Smooth muscle cell (in vitro differentiated cells): ENCODE measurements around the gene PXN. TPM values are rescaled to one million over a fixed set of nuclear protein-coding genes. Genes with fewer than 3 reads are reported as not detected.

Experiments
- DNase-seq: peaks from one replicate; lab custom pipeline; 2025; ENCODE audit not compliant: unreplicated experiment; lab: John Stamatoyannopoulos, UW
- H2AFZ ChIP-seq: fragments of 200-600 bp; sonication (generic); 2 replicates; pipeline ENCODE4 v1.6.0; 2016; ENCODE audit warnings: antibody characterized with exemption, low read depth, mild to moderate bottlenecking
- H3F3A ChIP-seq: fragments of 200-600 bp; sonication (generic); 2 replicates; pipeline ENCODE4 v1.6.0; 2017; ENCODE audit warnings: antibody characterized with exemption, low read depth
- H3K27ac ChIP-seq: fragments of 200-600 bp; sonication (generic); 2 replicates; pipeline ENCODE4 v1.5.1; 2016; ENCODE audit warnings: low read depth, mild to moderate bottlenecking
- H3K27me3 ChIP-seq: fragments of 200-600 bp; sonication (generic); 2 replicates; pipeline ENCODE4 v1.6.1; 2016; ENCODE audit warnings: low read depth, mild to moderate bottlenecking
- H3K36me3 ChIP-seq: fragments of 200-600 bp; sonication (generic); 2 replicates; pipeline ENCODE4 v1.5.1; 2016; ENCODE audit warnings: low read depth
- H3K4me1 ChIP-seq: fragments of 200-600 bp; sonication (generic); 2 replicates; pipeline ENCODE4 v1.5.1; 2016; ENCODE audit warnings: low read depth
- H3K4me2 ChIP-seq: fragments of 200-600 bp; sonication (generic); 2 replicates; pipeline ENCODE4 v1.6.0; 2016; ENCODE audit warnings: mild to moderate bottlenecking
- H3K4me3 ChIP-seq: fragments of 200-600 bp; sonication (generic); 2 replicates; pipeline ENCODE4 v1.5.1; 2016; ENCODE audit warnings: mild to moderate bottlenecking
- H3K79me2 ChIP-seq: fragments of 200-600 bp; sonication (generic); 2 replicates; pipeline ENCODE4 v1.6.0; 2016; ENCODE audit warnings: low read depth, mild to moderate bottlenecking
- H3K9ac ChIP-seq: fragments of 200-600 bp; sonication (generic); 2 replicates; pipeline ENCODE4 v1.6.0; 2016; ENCODE audit warnings: low read depth
- H3K9me3 ChIP-seq: fragments of 200-600 bp; sonication (generic); replicated peaks from 2 replicates; pipeline ENCODE4 v1.5.1; 2016; ENCODE audit warnings: low read depth
- H4K20me1 ChIP-seq: fragments of 200-600 bp; sonication (generic); 2 replicates; pipeline ENCODE4 v1.6.0; 2016; ENCODE audit warnings: low read depth
- WGBS: methylation state at CpG from one replicate; pipeline ENCODE4 v1.1.7; 2016; ENCODE audit warnings: low lambda C conversion rate; 5-methylcytosine and 5-hydroxymethylcytosine counted together
- polyA plus RNA-seq: library from polyadenylated mRNA; unstranded; fragments of >200 nt; fragmentation: Nextera tagmentation; extraction: Ambion mirVana; gene quantifications from 2 replicates; pipeline ENCODE4 v1.2.1, GENCODE V29; 2016
- total RNA-seq: library from RNA; depleted of rRNA; stranded (reverse); fragments of >200 nt; gene quantifications from 2 replicates; pipeline ENCODE4 v1.2.3, GENCODE V29; 2014
- TF ChIP-seq, protein P1 (sequence below): fragments of 200-600 bp; sonication (generic); IDR thresholded peaks from 2 replicates; pipeline ENCODE4 v1.5.1; 2017; ENCODE audit warnings: borderline replicate concordance, mild to moderate bottlenecking, antibody characterized with exemption; ENCODE audit not compliant: insufficient read depth, poor library complexity, severe bottlenecking

The PXN gene
- total and polyA plus RNA-seq, 2 experiments from 2014 or later: 17.2 to 27.0 TPM

DNA sequence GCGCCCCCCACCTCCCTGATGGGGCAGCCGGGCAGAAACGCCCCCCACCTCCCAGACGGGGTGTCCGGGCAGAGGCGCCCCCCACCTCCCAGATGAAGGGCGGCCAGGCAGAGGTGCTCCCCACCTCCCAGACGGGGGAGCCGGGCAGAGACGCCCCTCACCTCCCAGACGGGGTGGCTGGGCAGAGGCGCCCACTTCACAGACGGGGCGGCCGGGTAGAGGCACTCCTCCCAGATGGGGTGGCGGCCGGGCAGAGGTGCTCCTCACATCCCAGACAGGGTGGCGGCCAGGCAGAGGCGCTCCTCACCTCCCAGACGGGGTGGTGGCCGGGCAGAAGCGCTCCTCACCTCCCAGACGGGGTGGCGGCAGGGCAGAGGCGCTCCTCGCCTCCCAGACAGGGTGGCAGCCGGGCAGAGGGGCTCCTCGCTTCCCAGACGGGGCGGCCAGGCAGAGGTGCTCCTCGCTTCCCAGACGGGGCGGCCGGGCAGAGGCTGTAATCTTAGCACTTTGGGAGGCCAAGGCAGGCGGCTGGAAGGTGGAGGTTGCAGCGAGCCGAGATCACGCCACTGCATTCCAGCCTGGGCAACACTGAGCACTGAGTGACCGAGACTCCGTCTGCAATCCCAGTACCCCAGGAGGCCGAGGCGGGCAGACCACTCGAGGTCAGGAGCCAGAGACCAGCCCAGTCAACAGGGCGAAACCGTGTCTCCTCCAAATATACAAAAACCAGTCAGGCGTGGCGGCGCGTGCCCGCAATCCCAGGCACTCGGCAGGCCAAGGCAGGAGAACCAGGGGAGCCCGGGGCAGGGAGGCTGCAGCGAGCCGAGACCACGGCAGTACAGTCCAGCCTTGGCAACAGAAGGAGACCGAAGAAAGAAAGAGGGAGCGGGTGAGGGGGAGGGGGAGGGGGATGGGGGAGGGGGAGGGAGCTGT is 12.9 kb upstream of the PXN start:
- WGBS: 98% methylated on average over 49 of the region's 57 CpGs
- TF ChIP-seq, protein P1, sequence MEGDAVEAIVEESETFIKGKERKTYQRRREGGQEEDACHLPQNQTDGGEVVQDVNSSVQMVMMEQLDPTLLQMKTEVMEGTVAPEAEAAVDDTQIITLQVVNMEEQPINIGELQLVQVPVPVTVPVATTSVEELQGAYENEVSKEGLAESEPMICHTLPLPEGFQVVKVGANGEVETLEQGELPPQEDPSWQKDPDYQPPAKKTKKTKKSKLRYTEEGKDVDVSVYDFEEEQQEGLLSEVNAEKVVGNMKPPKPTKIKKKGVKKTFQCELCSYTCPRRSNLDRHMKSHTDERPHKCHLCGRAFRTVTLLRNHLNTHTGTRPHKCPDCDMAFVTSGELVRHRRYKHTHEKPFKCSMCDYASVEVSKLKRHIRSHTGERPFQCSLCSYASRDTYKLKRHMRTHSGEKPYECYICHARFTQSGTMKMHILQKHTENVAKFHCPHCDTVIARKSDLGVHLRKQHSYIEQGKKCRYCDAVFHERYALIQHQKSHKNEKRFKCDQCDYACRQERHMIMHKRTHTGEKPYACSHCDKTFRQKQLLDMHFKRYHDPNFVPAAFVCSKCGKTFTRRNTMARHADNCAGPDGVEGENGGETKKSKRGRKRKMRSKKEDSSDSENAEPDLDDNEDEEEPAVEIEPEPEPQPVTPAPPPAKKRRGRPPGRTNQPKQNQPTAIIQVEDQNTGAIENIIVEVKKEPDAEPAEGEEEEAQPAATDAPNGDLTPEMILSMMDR: no peak

DNA sequence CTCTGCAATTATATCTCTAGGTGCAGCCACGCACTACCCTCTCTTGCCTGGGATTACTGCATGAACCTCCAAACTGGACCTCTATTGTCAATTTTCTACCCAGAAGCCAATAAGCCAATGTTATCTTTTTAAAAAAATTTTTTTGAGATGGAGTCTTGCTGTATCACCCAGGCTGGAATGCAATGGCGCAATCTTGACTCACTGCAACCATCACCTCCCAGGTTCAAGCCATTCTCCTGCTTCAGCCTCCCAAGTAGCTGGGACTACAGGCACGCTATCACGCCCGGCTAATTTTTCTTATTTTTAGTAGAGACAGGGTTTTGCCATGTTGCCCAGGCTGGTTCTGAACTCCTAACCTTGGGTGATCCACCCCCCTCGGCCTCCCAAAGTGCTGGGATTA is 11.2 kb upstream of the PXN start:
- H3K4me1 ChIP-seq: no peaks in the 10 kb centered on the region

More for the DNA sequence above, 12.9 kb upstream of the PXN start:
- Histone ChIP-seq H3K4me3 (no peak overlapping the region), H3K36me3 (no peaks in the 10 kb centered on the region), H3K27me3 (no peaks in the 10 kb centered on the region), H4K20me1 (no peaks in the 10 kb centered on the region), H3K27ac (no peak overlapping the region), H3F3A (no peaks in the 10 kb centered on the region), H2AFZ (no peak overlapping the region), H3K9me3 (no peaks in the 10 kb centered on the region), H3K79me2 (no peaks in the 10 kb centered on the region), H3K4me2 (no peak overlapping the region), H3K9ac (no peak overlapping the region), H3K4me1 (no peaks in the 10 kb centered on the region)
- no peak for DNase-seq

GRCh38 chr12:120267736-120268135 is 2.2 kb upstream of the PXN start:
- 70% methylated on average over 4 of the region's 4 CpGs for WGBS
- H3K4me2 ChIP-seq: no peak overlapping the region
- H3K27me3 ChIP-seq: no peaks in the 10 kb centered on the region
- no peak overlapping the region for H3K9ac ChIP-seq
- peaks cover 9% of the 10 kb centered on the region for H3F3A ChIP-seq
- H3K27ac ChIP-seq: no peak overlapping the region
- no peaks in the 10 kb centered on the region for H3K9me3 ChIP-seq
- H3K79me2 ChIP-seq: peaks cover 26% of the 10 kb centered on the region
- peaks cover 23% of the 10 kb centered on the region for H3K4me1 ChIP-seq
- DNase-seq: no peak
- TF ChIP-seq, protein P1: no peak
- H3K36me3 ChIP-seq: no peaks in the 10 kb centered on the region
- no peak overlapping the region for H2AFZ ChIP-seq
- H4K20me1 ChIP-seq: peaks cover 20% of the 10 kb centered on the region
- no peak overlapping the region for H3K4me3 ChIP-seq

More for the DNA sequence above, 11.2 kb upstream of the PXN start:
- no peak overlapping the region for H2AFZ ChIP-seq
- TF ChIP-seq, protein P1: no peak
- H3K79me2 ChIP-seq: no peaks in the 10 kb centered on the region
- H3K27ac ChIP-seq: no peak overlapping the region
- DNase-seq: no peak
- no peak overlapping the region for H3K9ac ChIP-seq
- H3F3A ChIP-seq: no peaks in the 10 kb centered on the region
- H3K4me2 ChIP-seq: no peak overlapping the region
- 93% methylated on average over 6 of the region's 6 CpGs for WGBS
- H3K4me3 ChIP-seq: no peak overlapping the region
- no peaks in the 10 kb centered on the region for H4K20me1 ChIP-seq
- H3K9me3 ChIP-seq: no peaks in the 10 kb centered on the region
- no peaks in the 10 kb centered on the region for H3K27me3 ChIP-seq
- H3K36me3 ChIP-seq: no peaks in the 10 kb centered on the region
